ENCODE data around the gene ACADSB. TPM values are rescaled to one million over a fixed set of nuclear protein-coding genes. Genes with fewer than 3 reads are reported as not detected.

The ACADSB gene
- total RNA-seq, 1 donor, result 4.3 TPM

DNA sequence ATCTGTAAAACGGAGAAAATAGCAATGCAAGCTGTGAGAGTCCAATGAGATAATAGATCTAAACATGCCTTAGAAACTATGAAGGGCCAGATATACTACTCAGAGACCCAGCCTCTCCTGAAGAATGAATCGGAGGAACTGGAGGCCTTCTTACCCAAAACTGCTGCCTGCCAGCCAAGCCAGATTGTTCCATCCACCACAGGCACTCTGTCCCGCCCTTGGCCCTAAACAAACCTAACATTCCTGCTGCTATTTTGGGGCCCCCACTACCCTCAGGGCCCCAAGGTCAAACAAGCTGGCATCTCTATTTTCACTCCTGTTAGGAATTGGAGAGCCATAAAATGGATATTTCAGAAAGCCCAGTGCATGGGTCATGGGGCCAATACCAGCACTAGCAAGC lies 79.0 kb downstream of the ACADSB start:
- no peak for TF ChIP-seq CTCF (IDR thresholded peaks at IDR 0.05; ENCODE audit: insufficient read depth, low read depth, low read length)
- DNase-seq (ENCODE audit: low read depth), result no peak
- H3K4me3 ChIP-seq (ENCODE audit: low read depth, low read length), result no peak overlapping the region

GRCh38 chr10:123092635-123093414 lies 84.0 kb downstream of the ACADSB start:
- no peak for TF ChIP-seq CTCF (IDR thresholded peaks at IDR 0.05; ENCODE audit: insufficient read depth, low read depth, low read length)
- no peak overlapping the region for H3K4me3 ChIP-seq (ENCODE audit: low read depth, low read length)
- DNase-seq (ENCODE audit: low read depth), result no peak

DNA sequence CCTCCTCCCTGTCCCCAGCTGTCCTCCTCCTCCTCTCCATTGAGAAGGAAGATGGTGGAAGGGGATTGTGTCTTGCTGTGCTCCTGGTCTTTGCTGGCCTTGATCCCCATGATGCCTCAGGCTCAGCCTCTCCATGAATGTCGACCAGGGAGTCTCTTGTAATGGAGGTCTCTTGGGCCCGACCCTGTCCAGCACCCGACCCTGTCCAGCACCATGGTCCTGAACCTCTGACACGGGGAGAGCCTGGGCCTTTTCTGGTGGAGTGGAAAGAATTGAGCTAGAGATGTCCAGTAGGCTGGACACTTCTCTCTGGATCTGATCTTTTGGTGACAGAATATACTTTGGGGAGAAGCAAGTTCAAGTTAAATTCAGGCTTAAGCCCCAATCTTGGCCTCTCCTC lies 84.7 kb downstream of the ACADSB start:
- H3K4me3 ChIP-seq (ENCODE audit: low read depth, low read length), result no peak overlapping the region
- TF ChIP-seq CTCF (IDR thresholded peaks at IDR 0.05; ENCODE audit: insufficient read depth, low read depth, low read length), result no peak
- no peak for DNase-seq (ENCODE audit: low read depth)

GRCh38 chr10:123096452-123096851 lies 87.6 kb downstream of the ACADSB start:
- DNase-seq (ENCODE audit: low read depth), result no peak
- no peak for TF ChIP-seq CTCF (IDR thresholded peaks at IDR 0.05; ENCODE audit: insufficient read depth, low read depth, low read length)
- no peak overlapping the region for H3K4me3 ChIP-seq (ENCODE audit: low read depth, low read length)

DNA sequence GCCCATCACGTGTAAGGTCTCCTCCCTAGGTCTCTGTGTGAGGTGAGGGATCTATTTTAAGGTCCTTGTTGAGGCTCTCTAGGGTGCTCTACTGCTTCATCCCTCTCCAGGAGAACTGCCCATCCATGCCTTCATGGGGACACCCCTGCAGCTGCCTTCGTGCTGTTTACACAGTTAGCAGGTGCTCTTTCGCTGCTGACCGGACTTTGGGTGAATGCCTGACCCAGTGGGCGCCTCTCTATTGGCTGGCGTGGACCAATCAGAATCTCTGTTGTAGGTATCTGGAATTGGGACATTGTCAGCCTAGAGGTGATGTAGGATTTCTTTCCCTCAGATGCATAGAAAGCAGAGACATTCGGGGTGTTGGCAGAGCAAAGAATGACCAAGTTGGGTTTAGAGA lies 88.2 kb downstream of the ACADSB start:
- DNase-seq (ENCODE audit: low read depth), result no peak
- no peak for TF ChIP-seq CTCF (IDR thresholded peaks at IDR 0.05; ENCODE audit: insufficient read depth, low read depth, low read length)
- H3K4me3 ChIP-seq (ENCODE audit: low read depth, low read length), result no peak overlapping the region

DNA sequence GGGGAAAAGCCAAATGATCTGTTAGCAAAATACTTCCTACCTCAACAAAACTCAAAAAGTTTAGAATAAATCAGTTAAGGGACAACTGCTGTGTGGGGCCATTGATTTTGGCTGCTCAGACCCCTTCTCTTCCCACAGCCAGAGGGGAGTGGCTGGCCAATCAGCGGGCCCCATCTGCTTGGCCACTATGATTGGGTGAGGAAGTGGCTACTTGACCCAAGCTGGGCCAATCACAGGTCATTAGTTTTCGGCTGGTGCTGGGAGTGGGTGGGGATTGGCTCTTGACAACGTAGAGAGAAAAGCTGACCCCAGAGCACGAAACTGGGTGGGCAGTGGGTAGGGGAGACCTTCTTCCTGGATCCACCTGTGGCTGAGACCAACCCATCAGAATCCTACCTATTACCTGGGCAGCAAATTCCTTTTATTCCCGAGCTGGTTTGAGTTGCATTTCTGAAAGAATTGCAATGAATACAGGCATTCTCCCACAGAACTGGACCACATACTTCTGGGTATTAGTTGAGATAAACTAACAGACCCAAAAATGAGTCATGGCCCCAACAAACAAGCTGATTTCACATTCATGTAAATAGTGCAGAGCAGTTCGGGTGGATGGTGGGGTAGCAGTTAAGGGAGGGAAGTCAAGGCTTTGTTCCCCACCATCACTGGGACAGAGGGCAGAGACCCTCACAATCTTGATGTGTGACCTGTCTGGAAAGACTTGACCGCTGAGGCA lies 91.4 kb downstream of the ACADSB start:
- TF ChIP-seq CTCF (IDR thresholded peaks at IDR 0.05; ENCODE audit: insufficient read depth, low read depth, low read length), result no peak
- H3K4me3 ChIP-seq (ENCODE audit: low read depth, low read length), result no peak overlapping the region
- no peak for DNase-seq (ENCODE audit: low read depth)
